Prostate gland (tissue), 2 donors: Measurements from ENCODE around the gene NAA50. TPM values are rescaled to one million over a fixed set of nuclear protein-coding genes. Genes with fewer than 3 reads are reported as not detected.

Source experiments
- DNase-seq: peaks from one replicate; pipeline ENCODE4 v3.0.0-alpha.2; 2019; ENCODE audit warnings: low spot score
- H3K27ac ChIP-seq, 2 donors: fragments of 200-600 bp; sonication (generic); 2 replicates each; pipeline ENCODE4 v1.5.1; 2017 to 2019
- H3K27me3 ChIP-seq: fragments of 200-600 bp; sonication (generic); replicated peaks from 2 replicates; pipeline ENCODE4 v1.5.1; 2019; ENCODE audit not compliant: insufficient read depth
- H3K36me3 ChIP-seq, 2 donors: fragments of 200-600 bp; sonication (generic); 1 replicate in 1 of 2; 2 replicates in 1 of 2; pipeline versions ENCODE4 v1.5.1 to v1.8.1; 2017 to 2019
- H3K4me1 ChIP-seq: fragments of 200-600 bp; sonication (generic); replicated peaks from 2 replicates; pipeline ENCODE4 v1.5.1; 2019
- H3K4me3 ChIP-seq, 2 donors: fragments of 200-600 bp; sonication (generic); 2 replicates each; pipeline ENCODE4 v1.5.1; 2017 to 2019
- H3K9me3 ChIP-seq: fragments of 200-600 bp; sonication (generic); 2 replicates; pipeline ENCODE4 v1.5.1; 2017
- POLR2A ChIP-seq: fragments of 450-650 bp; IDR thresholded peaks from one replicate; pipeline ENCODE4 v1.6.1; 2016; ENCODE audit warnings: antibody characterized with exemption, mild to moderate bottlenecking
- POLR2AphosphoS5 ChIP-seq: sonication (generic); formaldehyde crosslinking; IDR thresholded peaks from one replicate; pipeline ENCODE4 v1.6.1; 2017; ENCODE audit warnings: antibody characterized with exemption
- WGBS: methylation state at CpG from one replicate; pipeline ENCODE4 v1.1.5; 2018; 5-methylcytosine and 5-hydroxymethylcytosine counted together
- intact Hi-C: fragments of 100-400 bp; cut with DNase I; formaldehyde crosslinking; loops from one replicate; pipeline ENCODE4 v1.14.2; 2022
- total RNA-seq, 2 donors: library from RNA; depleted of rRNA; stranded (reverse); fragments of >200 nt; gene quantifications; one replicate each; pipeline ENCODE4 v1.1.0, GENCODE V29; 2016
- TF ChIP-seq, protein P1 (sequence below), 4 experiments: fragments of 200-600 bp in 2 of 4; fragments of 450-650 bp in 2 of 4; sonication (generic) in 2 of 4; IDR thresholded peaks; 1 replicate in 3 of 4; 2 replicates in 1 of 4; pipeline ENCODE4 v1.5.1; 2016 to 2019; ENCODE audit warnings: antibody characterized with exemption in 4 of 4, mild to moderate bottlenecking in 2 of 4, moderate library complexity in 2 of 4

Gene NAA50
- total RNA-seq, 2 donors from 2014 or later = 111 to 118 TPM

DNA sequence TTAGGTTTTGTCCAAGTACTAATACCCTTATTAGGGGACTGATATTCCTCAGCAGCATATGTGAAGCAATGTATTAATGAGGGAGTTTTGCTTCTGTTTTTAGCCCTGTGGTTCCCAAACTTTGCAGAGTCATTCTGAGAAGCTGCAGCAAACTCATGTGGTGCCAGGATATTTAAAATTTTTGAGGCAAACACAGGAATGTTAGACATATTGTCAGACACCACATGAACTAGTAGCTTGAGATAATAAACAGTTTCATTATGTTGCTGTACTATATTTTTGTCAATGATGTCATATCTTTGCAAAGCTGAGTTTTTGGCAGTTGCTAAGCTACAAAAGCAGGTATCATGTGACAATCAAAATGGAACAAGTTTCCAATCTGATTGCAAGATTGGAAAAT lies 37.4 kb upstream of the NAA50 start:
- intact Hi-C loops = no loop called here
- Histone ChIP-seq H3K27me3 (no peaks in the 10 kb centered on the region), H3K4me1 (no peaks in the 10 kb centered on the region), H3K9me3 (no peaks in the 10 kb centered on the region), H3K4me3 (no peak overlapping the region), H3K27ac (no peak overlapping the region), H3K36me3 (no peaks in the 10 kb centered on the region)
- TF ChIP-seq, protein P1, sequence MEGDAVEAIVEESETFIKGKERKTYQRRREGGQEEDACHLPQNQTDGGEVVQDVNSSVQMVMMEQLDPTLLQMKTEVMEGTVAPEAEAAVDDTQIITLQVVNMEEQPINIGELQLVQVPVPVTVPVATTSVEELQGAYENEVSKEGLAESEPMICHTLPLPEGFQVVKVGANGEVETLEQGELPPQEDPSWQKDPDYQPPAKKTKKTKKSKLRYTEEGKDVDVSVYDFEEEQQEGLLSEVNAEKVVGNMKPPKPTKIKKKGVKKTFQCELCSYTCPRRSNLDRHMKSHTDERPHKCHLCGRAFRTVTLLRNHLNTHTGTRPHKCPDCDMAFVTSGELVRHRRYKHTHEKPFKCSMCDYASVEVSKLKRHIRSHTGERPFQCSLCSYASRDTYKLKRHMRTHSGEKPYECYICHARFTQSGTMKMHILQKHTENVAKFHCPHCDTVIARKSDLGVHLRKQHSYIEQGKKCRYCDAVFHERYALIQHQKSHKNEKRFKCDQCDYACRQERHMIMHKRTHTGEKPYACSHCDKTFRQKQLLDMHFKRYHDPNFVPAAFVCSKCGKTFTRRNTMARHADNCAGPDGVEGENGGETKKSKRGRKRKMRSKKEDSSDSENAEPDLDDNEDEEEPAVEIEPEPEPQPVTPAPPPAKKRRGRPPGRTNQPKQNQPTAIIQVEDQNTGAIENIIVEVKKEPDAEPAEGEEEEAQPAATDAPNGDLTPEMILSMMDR (IDR thresholded peaks at IDR 0.05) = no peak
- TF ChIP-seq POLR2A (no peak), POLR2AphosphoS5 (no peak)
- no peak for DNase-seq

DNA sequence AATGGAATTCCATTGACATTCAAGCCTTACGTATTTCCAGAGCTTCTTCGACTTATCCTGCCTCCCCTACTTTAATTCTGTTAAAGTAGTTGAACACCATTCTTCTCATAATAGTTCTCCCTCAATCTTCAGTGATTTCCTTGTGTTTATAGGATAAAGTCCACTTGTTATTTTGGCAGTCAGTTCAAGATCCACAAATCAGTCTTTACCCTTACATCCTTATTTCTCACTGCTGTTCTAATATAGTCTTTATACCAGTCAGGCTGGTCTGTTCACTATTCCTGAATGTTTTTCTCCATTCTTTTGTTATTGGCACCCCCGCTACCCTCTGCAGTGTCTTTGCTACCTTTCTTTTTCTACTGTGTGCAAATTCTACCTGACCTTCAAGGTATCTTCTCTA lies 30.5 kb upstream of the NAA50 start:
- no peaks in the 10 kb centered on the region for H3K36me3 ChIP-seq
- no peaks in the 10 kb centered on the region for H3K27me3 ChIP-seq
- TF ChIP-seq POLR2AphosphoS5 = no peak
- TF ChIP-seq, protein P1 (IDR thresholded peaks at IDR 0.05) = no peak
- no peak for TF ChIP-seq POLR2A
- DNase-seq = no peak
- intact Hi-C loops = no loop called here
- H3K9me3 ChIP-seq = no peaks in the 10 kb centered on the region
- no peaks in the 10 kb centered on the region for H3K4me1 ChIP-seq
- 68% methylated on average over 3 of the region's 3 CpGs for WGBS
- H3K27ac ChIP-seq = no peak overlapping the region
- no peak overlapping the region for H3K4me3 ChIP-seq

DNA sequence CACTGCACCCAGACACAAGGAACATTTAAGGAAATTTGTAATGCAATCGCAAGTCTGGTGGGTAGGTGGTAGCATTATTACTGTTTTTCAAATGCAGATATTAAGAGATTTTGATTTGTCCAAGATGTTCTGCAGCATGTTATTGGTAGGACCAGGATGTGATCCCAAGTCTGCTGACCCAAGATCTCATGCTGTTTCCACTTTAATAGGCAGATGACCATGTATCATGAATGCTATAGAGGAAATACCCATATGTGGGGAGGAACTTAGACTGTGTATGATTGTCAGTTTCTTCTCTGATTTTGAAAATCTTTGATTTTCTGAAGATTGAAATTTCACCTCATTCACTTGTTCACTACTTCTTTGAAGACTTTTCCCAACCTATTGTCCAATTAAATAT lies 29.5 kb upstream of the NAA50 start:
- TF ChIP-seq POLR2A (no peak), POLR2AphosphoS5 (no peak)
- TF ChIP-seq, protein P1 (IDR thresholded peaks at IDR 0.05) = no peak
- no peaks in the 10 kb centered on the region for H3K36me3 ChIP-seq
- no peak overlapping the region for H3K4me3 ChIP-seq
- no peak for DNase-seq
- no peak overlapping the region for H3K27ac ChIP-seq
- H3K27me3 ChIP-seq = no peaks in the 10 kb centered on the region
- no peaks in the 10 kb centered on the region for H3K9me3 ChIP-seq
- 100% methylated on average over 1 of the region's 1 CpG for WGBS
- intact Hi-C loops = no loop called here
- H3K4me1 ChIP-seq = no peaks in the 10 kb centered on the region

DNA sequence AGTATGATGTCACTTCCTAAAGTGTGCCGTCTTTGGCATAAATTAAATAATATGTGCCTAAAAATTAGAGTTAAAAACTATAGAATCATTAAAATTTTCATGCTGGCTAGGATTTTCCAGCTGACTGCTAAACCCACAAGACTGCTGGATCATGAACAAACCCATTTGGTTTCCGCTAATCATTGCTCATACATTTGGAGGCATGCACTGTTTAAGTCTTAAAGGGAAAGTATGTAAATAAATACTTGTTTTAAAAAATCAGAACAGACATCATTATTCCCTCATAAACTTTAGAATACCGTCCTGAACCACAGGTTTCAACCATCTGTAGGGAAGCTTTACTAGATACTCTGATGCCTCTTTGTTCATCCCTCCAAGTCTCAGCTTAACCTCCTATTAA lies 27.3 kb upstream of the NAA50 start:
- no peaks in the 10 kb centered on the region for H3K36me3 ChIP-seq
- 69% methylated on average over 3 of the region's 3 CpGs for WGBS
- H3K27me3 ChIP-seq = no peaks in the 10 kb centered on the region
- no peak overlapping the region for H3K27ac ChIP-seq
- H3K4me3 ChIP-seq = no peak overlapping the region
- no peak for DNase-seq
- no peak for TF ChIP-seq POLR2A
- no peak for TF ChIP-seq POLR2AphosphoS5
- intact Hi-C loops = no loop called here
- H3K9me3 ChIP-seq = no peaks in the 10 kb centered on the region
- H3K4me1 ChIP-seq = no peaks in the 10 kb centered on the region

DNA sequence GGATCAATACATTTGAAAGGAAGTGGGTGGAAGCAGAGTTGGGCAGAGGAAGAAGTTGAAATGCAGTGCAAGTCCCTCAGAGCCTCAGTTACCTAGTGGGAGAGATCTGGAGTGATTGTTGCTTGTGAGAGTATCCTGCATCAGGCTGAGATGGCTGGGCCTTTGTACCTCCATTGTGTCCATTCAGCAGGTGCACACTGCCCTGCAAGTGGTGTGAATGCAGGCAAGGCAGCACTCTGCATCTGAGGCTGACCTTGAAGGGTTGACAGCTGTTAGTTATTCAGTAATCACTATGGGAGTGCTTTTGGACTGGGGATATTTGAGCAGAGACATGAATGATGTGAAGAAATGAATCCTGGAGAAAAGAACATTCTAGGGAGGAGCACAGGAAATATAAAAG lies 25.9 kb upstream of the NAA50 start:
- Histone ChIP-seq H3K27ac (no peak overlapping the region), H3K9me3 (no peaks in the 10 kb centered on the region), H3K4me1 (no peaks in the 10 kb centered on the region), H3K27me3 (no peaks in the 10 kb centered on the region), H3K36me3 (no peaks in the 10 kb centered on the region), H3K4me3 (no peak overlapping the region)
- TF ChIP-seq POLR2A = no peak
- TF ChIP-seq, protein P1 (IDR thresholded peaks at IDR 0.05) = no peak
- TF ChIP-seq POLR2AphosphoS5 = no peak
- DNase-seq = no peak
- intact Hi-C loops = no loop called here
